ENCODE measurements around the gene CDK19.
"Not testable (repeated sequence)": the region's sequence is repeated elsewhere in the genome, so short reads cannot be mapped to it uniquely, and the experiment has no call there.

The CDK19 gene

GRCh38 chr6:110799655-110800054 lies 15.6 kb downstream of the CDK19 start:
- Mint-ChIP-seq H3K9me3 (peaks cover 10% of the 10 kb centered on the region), H3K4me1 (peaks cover 11% of the 10 kb centered on the region)
- CTCF ChIA-PET: interaction anchor here (0.9 kb wide), 1 partner anchor 117 kb away, joined by 3 read pairs; no protein-coding TSS in a partner anchor

GRCh38 chr6:110799189-110799588 lies 16.1 kb downstream of the CDK19 start:
- H3K36me3 Mint-ChIP-seq: peaks cover 17% of the 10 kb centered on the region
- peaks cover 10% of the 10 kb centered on the region for H3K9me3 Mint-ChIP-seq
- H3K27ac Mint-ChIP-seq: no peak overlapping the region
- no peak for DNase-seq
- H3K27me3 Mint-ChIP-seq: no peaks in the 10 kb centered on the region
- H3K4me3 Mint-ChIP-seq: no peak overlapping the region
- peaks cover 11% of the 10 kb centered on the region for H3K4me1 Mint-ChIP-seq
- CTCF ChIA-PET: interaction anchor here (0.9 kb wide), 1 partner anchor 117 kb away, joined by 3 read pairs; no protein-coding TSS in a partner anchor

More at GRCh38 chr6:110799655-110800054, 15.6 kb downstream of the CDK19 start:
- H3K27me3 Mint-ChIP-seq: no peaks in the 10 kb centered on the region
- no peak overlapping the region for H3K4me3 Mint-ChIP-seq
- H3K27ac Mint-ChIP-seq: no peak overlapping the region
- H3K36me3 Mint-ChIP-seq: peaks cover 17% of the 10 kb centered on the region
- DNase-seq: no peak

DNA sequence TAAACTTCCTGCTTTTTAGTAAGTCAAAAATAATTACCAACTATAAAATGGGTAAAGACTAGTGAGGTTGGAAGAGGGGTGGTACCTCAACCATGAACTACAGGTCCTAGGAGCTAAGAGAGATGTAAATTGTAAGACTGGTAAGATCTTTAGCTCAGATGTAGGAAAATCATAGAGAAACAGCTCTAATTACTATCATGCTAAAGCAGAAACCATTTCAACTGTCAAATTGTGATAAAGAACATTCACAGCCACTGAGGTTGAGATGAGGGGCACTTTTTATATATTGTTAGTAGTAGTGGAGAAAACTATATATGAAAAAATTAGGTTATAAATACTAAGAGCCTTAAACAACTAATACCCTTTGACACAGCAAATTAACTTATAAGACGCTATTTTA lies 20.0 kb downstream of the CDK19 start:
- Mint-ChIP-seq H3K4me3 (no peak overlapping the region), H3K9me3 (peaks cover 2% of the 10 kb centered on the region), H3K4me1 (peaks cover 2% of the 10 kb centered on the region), H3K27me3 (no peaks in the 10 kb centered on the region), H3K27ac (no peak overlapping the region), H3K36me3 (peaks cover 2% of the 10 kb centered on the region)
- CTCF ChIA-PET: no interaction called here
- no peak for DNase-seq

- CTCF ChIA-PET: no interaction called here
- H3K27ac Mint-ChIP-seq: no peak overlapping the region
- peaks cover 18% of the 10 kb centered on the region for H3K4me1 Mint-ChIP-seq
Observed at GRCh38 chr6:110786696-110787095, 28.6 kb downstream of the CDK19 start.

GRCh38 chr6:110786271-110786670 lies 29.0 kb downstream of the CDK19 start:
- no peaks in the 10 kb centered on the region for H3K27me3 Mint-ChIP-seq
- CTCF ChIA-PET: no interaction called here
- peaks cover 19% of the 10 kb centered on the region for H3K4me1 Mint-ChIP-seq
- H3K9me3 Mint-ChIP-seq: peaks cover 10% of the 10 kb centered on the region
- H3K27ac Mint-ChIP-seq: no peak overlapping the region
- no peak overlapping the region for H3K4me3 Mint-ChIP-seq
- peaks cover 13% of the 10 kb centered on the region for H3K36me3 Mint-ChIP-seq
- no peak for DNase-seq

More at GRCh38 chr6:110786696-110787095, 28.6 kb downstream of the CDK19 start:
- H3K27me3 Mint-ChIP-seq: no peaks in the 10 kb centered on the region
- peaks cover 13% of the 10 kb centered on the region for H3K36me3 Mint-ChIP-seq
- H3K9me3 Mint-ChIP-seq: peaks cover 10% of the 10 kb centered on the region
- no peak overlapping the region for H3K4me3 Mint-ChIP-seq
- DNase-seq: no peak

DNA sequence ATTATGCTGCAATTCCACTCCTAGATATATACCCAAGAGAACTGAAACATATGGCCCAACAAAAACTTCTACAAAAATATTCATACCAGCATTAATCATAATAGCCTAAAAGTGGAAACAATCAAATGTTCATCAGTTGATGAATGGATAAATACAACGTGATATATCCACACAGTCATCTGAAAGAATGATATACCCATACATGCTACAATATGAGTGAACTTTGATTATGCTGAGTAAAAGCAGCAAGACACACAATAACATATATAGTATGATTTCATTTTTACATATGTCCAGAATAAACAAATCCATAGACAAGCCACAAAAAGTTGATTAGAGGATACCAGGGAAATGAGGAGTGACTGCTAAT lies 30.7 kb downstream of the CDK19 start:
- CTCF ChIA-PET: no interaction called here
- Mint-ChIP-seq H3K4me3 (no peak overlapping the region), H3K36me3 (peaks cover 10% of the 10 kb centered on the region), H3K27ac (no peak overlapping the region), H3K9me3 (peaks cover 8% of the 10 kb centered on the region), H3K27me3 (no peaks in the 10 kb centered on the region), H3K4me1 (peaks cover 22% of the 10 kb centered on the region)
- DNase-seq: no peak

- Mint-ChIP-seq H3K36me3 (peaks cover 2% of the 10 kb centered on the region), H3K27me3 (no peaks in the 10 kb centered on the region), H3K27ac (no peak overlapping the region), H3K9me3 (no peaks in the 10 kb centered on the region), H3K4me3 (no peak overlapping the region), H3K4me1 (peaks cover 22% of the 10 kb centered on the region)
- no peak for DNase-seq
- CTCF ChIA-PET: no interaction called here
Observed at GRCh38 chr6:110781522-110782214, 33.6 kb downstream of the CDK19 start.

GRCh38 chr6:110778333-110778732 lies 36.9 kb downstream of the CDK19 start:
- Mint-ChIP-seq H3K4me3 (no peak overlapping the region), H3K9me3 (no peaks in the 10 kb centered on the region), H3K4me1 (peaks cover 13% of the 10 kb centered on the region), H3K36me3 (peaks cover 5% of the 10 kb centered on the region), H3K27ac (no peak overlapping the region), H3K27me3 (no peaks in the 10 kb centered on the region)
- CTCF ChIA-PET: no interaction called here
- DNase-seq: no peak

GRCh38 chr6:110777636-110778035 lies 37.6 kb downstream of the CDK19 start:
- H3K4me1 Mint-ChIP-seq: peaks cover 9% of the 10 kb centered on the region
- no peak for DNase-seq
- CTCF ChIA-PET: no interaction called here
- no peak overlapping the region for H3K27ac Mint-ChIP-seq
- H3K9me3 Mint-ChIP-seq: no peaks in the 10 kb centered on the region
- H3K36me3 Mint-ChIP-seq: peaks cover 3% of the 10 kb centered on the region
- H3K4me3 Mint-ChIP-seq: no peak overlapping the region
- H3K27me3 Mint-ChIP-seq: no peaks in the 10 kb centered on the region

GRCh38 chr6:110776413-110776812 lies 38.9 kb downstream of the CDK19 start:
- no peak for DNase-seq
- CTCF ChIA-PET: no interaction called here

DNA sequence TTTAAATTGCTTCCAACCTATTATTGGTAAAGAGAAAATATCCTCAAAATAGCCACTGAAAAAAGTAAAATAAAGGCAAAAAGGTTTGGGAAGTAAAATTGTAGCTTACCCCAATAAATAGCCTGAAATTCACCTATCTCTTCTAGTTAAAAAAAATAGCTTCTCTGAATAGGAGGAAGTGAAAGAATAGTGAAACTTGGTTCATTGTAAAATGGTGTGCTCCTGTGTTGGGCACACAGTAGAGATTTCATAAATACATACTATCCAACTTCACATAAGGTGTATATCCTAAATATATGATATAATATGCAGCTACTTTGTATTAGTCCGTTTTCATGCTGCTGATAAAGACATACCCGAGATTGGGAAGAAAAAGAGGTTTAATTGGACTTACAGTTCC lies 45.3 kb downstream of the CDK19 start:
- no peaks in the 10 kb centered on the region for H3K9me3 Mint-ChIP-seq
- H3K4me1 Mint-ChIP-seq: no peaks in the 10 kb centered on the region
- H3K27ac Mint-ChIP-seq: no peak overlapping the region
- H3K27me3 Mint-ChIP-seq: no peaks in the 10 kb centered on the region
- no peak for DNase-seq
- CTCF ChIA-PET: no interaction called here
- peaks cover 21% of the 10 kb centered on the region for H3K36me3 Mint-ChIP-seq
- no peak overlapping the region for H3K4me3 Mint-ChIP-seq

More at GRCh38 chr6:110776413-110776812, 38.9 kb downstream of the CDK19 start:
- Mint-ChIP-seq H3K36me3 (peaks cover 10% of the 10 kb centered on the region), H3K27ac (no peak overlapping the region), H3K9me3 (no peaks in the 10 kb centered on the region), H3K4me3 (no peak overlapping the region), H3K4me1 (peaks cover 3% of the 10 kb centered on the region), H3K27me3 (no peaks in the 10 kb centered on the region)

GRCh38 chr6:110768057-110768456 lies 47.2 kb downstream of the CDK19 start:
- Mint-ChIP-seq H3K36me3 (peaks cover 23% of the 10 kb centered on the region), H3K4me3 (no peak overlapping the region), H3K9me3 (no peaks in the 10 kb centered on the region), H3K27ac (no peak overlapping the region), H3K4me1 (no peaks in the 10 kb centered on the region), H3K27me3 (no peaks in the 10 kb centered on the region)
- DNase-seq: no peak
- CTCF ChIA-PET: interaction anchor here (0.7 kb wide), 1 partner anchor 357 kb away, joined by 3 read pairs; no protein-coding TSS in a partner anchor

DNA sequence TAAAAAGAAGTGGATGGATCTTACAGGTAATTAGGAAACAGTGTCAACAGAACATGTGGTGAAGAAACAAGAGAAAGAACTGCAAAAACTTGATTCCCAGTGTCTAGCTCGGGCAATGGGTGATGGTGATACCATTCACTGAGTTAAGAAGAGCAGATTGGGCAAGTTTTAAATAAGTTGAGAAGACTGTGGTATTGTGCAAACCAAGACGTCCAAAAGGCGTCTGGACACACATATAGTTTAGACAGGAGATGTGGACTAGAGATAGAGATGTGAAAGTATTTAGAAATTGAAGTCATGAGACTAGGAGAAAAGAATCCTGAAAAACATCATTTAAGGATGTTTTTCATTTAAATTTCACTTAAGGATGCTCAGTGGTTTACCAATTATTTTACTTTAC lies 53.9 kb downstream of the CDK19 start:
- peaks cover 2% of the 10 kb centered on the region for H3K4me1 Mint-ChIP-seq
- H3K9me3 Mint-ChIP-seq: no peaks in the 10 kb centered on the region
- H3K27ac Mint-ChIP-seq: no peak overlapping the region
- H3K27me3 Mint-ChIP-seq: no peaks in the 10 kb centered on the region
- H3K4me3 Mint-ChIP-seq: no peak overlapping the region
- H3K36me3 Mint-ChIP-seq: peaks cover 12% of the 10 kb centered on the region
- CTCF ChIA-PET: no interaction called here
- no peak for DNase-seq

DNA sequence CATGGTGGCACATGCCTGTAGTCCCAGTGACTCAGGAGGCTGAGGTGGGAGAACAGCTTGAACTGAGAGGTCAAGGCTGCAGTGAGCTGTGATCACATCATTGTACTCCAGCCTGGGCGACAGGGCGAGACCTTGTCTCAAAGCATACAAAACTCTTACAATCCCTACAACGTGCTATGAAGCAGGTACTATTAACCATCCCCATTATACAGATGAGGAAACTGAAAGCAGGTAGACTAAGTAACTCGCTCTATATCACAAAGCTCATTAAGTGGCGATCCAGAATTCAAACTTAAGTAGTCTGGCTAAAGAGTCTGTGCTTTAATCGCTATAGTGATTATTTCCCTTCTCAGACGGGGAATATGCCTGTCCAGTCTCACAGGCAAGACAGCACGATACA lies 54.7 kb downstream of the CDK19 start:
- no peak for DNase-seq
- H3K27ac Mint-ChIP-seq: no peak overlapping the region
- CTCF ChIA-PET: no interaction called here
- H3K9me3 Mint-ChIP-seq: no peaks in the 10 kb centered on the region
- peaks cover 13% of the 10 kb centered on the region for H3K36me3 Mint-ChIP-seq
- H3K27me3 Mint-ChIP-seq: no peaks in the 10 kb centered on the region
- H3K4me1 Mint-ChIP-seq: peaks cover 2% of the 10 kb centered on the region
- H3K4me3 Mint-ChIP-seq: no peak overlapping the region

- H3K27me3 Mint-ChIP-seq, CTCF ChIA-PET, DNase-seq, H3K4me3 Mint-ChIP-seq, H3K4me1 Mint-ChIP-seq, H3K9me3 Mint-ChIP-seq, H3K27ac Mint-ChIP-seq: not testable (repeated sequence)
- H3K36me3 Mint-ChIP-seq: peaks cover 14% of the 10 kb centered on the region
Observed at GRCh38 chr6:110760098-110760497, 55.2 kb downstream of the CDK19 start.

Measured in activated naive CD4-positive, alpha-beta T cell treated with anti-CD3 and anti-CD28 coated beads, Interleukin-2, amount 10 ng/mL, durations not matched to agents 7 days and 5 days (primary cell).